SU-DHL-6 (cell line): Measurements from ENCODE around the gene SMCHD1.

Experiments used
- EZH2phosphoT487 ChIP-seq: fragments of 200-600 bp; sonication (generic), shearing (Covaris generic); conservative IDR thresholded peaks from 2 replicates; pipeline ENCODE4 v1.6.1; 2018; ENCODE audit warnings: mild to moderate bottlenecking, antibody characterized with exemption, low read length, moderate library complexity, mixed read lengths
- TF ChIP-seq, protein P1 (sequence below): fragments of 200-600 bp; sonication (generic); IDR thresholded peaks from one replicate; pipeline ENCODE4 v1.5.1; 2017; ENCODE audit warnings: antibody characterized with exemption, mild to moderate bottlenecking, low read length, moderate library complexity; ENCODE audit not compliant: insufficient read depth, poor library complexity, severe bottlenecking

DNA sequence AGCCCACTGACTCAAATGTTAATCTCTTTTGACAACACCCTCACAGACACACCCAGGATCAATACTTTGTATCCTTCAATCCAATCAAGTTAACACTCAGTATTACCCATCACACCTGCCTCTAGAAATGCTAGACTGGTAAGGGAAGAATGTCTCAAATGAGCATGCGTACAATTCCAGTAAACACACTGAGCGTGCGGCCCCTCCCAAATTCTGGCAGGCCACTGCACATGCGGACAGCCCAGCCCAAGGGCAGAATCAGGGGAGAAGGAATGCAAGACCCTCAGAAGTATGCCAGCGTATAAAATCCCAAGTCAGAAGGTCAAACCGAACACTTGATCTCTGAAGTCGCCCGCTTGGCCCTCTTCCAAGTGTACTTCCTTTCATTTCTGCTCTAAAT, 183.7 kb downstream of the SMCHD1 start:
- TF ChIP-seq, protein P1, sequence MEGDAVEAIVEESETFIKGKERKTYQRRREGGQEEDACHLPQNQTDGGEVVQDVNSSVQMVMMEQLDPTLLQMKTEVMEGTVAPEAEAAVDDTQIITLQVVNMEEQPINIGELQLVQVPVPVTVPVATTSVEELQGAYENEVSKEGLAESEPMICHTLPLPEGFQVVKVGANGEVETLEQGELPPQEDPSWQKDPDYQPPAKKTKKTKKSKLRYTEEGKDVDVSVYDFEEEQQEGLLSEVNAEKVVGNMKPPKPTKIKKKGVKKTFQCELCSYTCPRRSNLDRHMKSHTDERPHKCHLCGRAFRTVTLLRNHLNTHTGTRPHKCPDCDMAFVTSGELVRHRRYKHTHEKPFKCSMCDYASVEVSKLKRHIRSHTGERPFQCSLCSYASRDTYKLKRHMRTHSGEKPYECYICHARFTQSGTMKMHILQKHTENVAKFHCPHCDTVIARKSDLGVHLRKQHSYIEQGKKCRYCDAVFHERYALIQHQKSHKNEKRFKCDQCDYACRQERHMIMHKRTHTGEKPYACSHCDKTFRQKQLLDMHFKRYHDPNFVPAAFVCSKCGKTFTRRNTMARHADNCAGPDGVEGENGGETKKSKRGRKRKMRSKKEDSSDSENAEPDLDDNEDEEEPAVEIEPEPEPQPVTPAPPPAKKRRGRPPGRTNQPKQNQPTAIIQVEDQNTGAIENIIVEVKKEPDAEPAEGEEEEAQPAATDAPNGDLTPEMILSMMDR, result no peak
- no peak for TF ChIP-seq EZH2phosphoT487
